HepG2 (cell line): ENCODE results near the gene TBCEL. TPM values are rescaled to one million over a fixed set of nuclear protein-coding genes. Genes with fewer than 3 reads are reported as not detected.

ENCODE experiments used
- FLYWCH1 ChIP-seq: sonication (generic); formaldehyde crosslinking; IDR thresholded peaks from 2 replicates; pipeline ENCODE4 v1.8.1; 2023; ENCODE audit warnings: mild to moderate bottlenecking, missing genetic modification reagents
- NPAS2 ChIP-seq: sonication (generic); formaldehyde crosslinking; IDR thresholded peaks from 2 replicates; pipeline ENCODE4 v1.8.0; 2022; ENCODE audit warnings: mild to moderate bottlenecking, missing genetic modification reagents, borderline replicate concordance
- TBX2 ChIP-seq: sonication (generic); formaldehyde crosslinking; IDR thresholded peaks from 2 replicates; pipeline ENCODE4 v1.5.0; 2020; ENCODE audit warnings: missing genetic modification reagents, mild to moderate bottlenecking, borderline replicate concordance
- ZBTB21 ChIP-seq: sonication (generic); formaldehyde crosslinking; IDR thresholded peaks from 2 replicates; pipeline ENCODE4 v1.4.0; 2020; ENCODE audit warnings: missing genetic modification reagents
- ZNF207 ChIP-seq: fragments of 450-650 bp; IDR thresholded peaks from 2 replicates; pipeline ENCODE4 v1.6.1; 2016; ENCODE audit warnings: antibody characterized with exemption, borderline replicate concordance
- ZNF337 ChIP-seq: sonication (generic); formaldehyde crosslinking; IDR thresholded peaks from 2 replicates; pipeline ENCODE4 v1.5.1; 2020; ENCODE audit warnings: missing genetic modification reagents, low read depth, mild to moderate bottlenecking, borderline replicate concordance
- ZNF350 ChIP-seq: sonication (generic); formaldehyde crosslinking; IDR thresholded peaks from 2 replicates; pipeline ENCODE4 v1.4.0; 2020; ENCODE audit warnings: mild to moderate bottlenecking, low read depth, missing genetic modification reagents, borderline replicate concordance
- ZNF598 ChIP-seq: sonication (generic); formaldehyde crosslinking; IDR thresholded peaks from 2 replicates; pipeline ENCODE4 v1.5.1; 2020; ENCODE audit warnings: mild to moderate bottlenecking, missing genetic modification reagents, borderline replicate concordance
- ZNF674 ChIP-seq: sonication (generic); formaldehyde crosslinking; IDR thresholded peaks from 2 replicates; pipeline ENCODE4 v1.5.0; 2020; ENCODE audit warnings: low read depth, mild to moderate bottlenecking, missing genetic modification reagents
- ZNF780A ChIP-seq: sonication (generic); formaldehyde crosslinking; IDR thresholded peaks from 2 replicates; pipeline ENCODE4 v1.8.0; 2022; ENCODE audit warnings: mild to moderate bottlenecking, missing genetic modification reagents, moderate library complexity
- polyA plus RNA-seq, 8 experiments: library from polyadenylated mRNA; depleted of rRNA in 3 of 8; stranded (reverse) in 7 of 8; unstranded in 1 of 8; fragments of >200 nt; fragmentation: Illumina TruSeq in 4 of 8; extraction: Trizol in 4 of 8; gene quantifications; 2 replicates each; pipeline versions ENCODE4 v1.2.1 to v1.2.3, GENCODE V29; 2011 to 2016; ENCODE audit warnings: low read depth in 4 of 8, missing spikeins in 1 of 8, mixed read lengths in 1 of 8; ENCODE audit not compliant: insufficient read depth in 1 of 8
- total RNA-seq, 5 experiments: library from RNA; depleted of rRNA; stranded (reverse); fragments of >200 nt; fragmentation: Illumina TruSeq; extraction: Trizol; gene quantifications; 2 replicates each; pipeline ENCODE4 v1.2.3, GENCODE V29; 2016; ENCODE audit warnings: low read depth in 1 of 5
- TF ChIP-seq, protein P1 (sequence below): sonication (generic); formaldehyde crosslinking; IDR thresholded peaks from 2 replicates; pipeline ENCODE4 v1.4.0; 2020; ENCODE audit warnings: mild to moderate bottlenecking, missing genetic modification reagents
- TF ChIP-seq, protein P2 (sequence below): sonication (generic); formaldehyde crosslinking; IDR thresholded peaks from 2 replicates; pipeline ENCODE4 v1.5.0; 2020; ENCODE audit warnings: mild to moderate bottlenecking, missing genetic modification reagents
- TF ChIP-seq, protein P3 (sequence below): sonication (generic); formaldehyde crosslinking; IDR thresholded peaks from 2 replicates; pipeline ENCODE4 v1.5.0; 2020; ENCODE audit warnings: missing genetic modification reagents, mild to moderate bottlenecking, borderline replicate concordance

TBCEL gene
- total and polyA plus RNA-seq, 2 of the 13 experiments (the other 11 are each of a cell fraction or from before 2014, with no cell fraction given), result 6.1 to 12.5 TPM

DNA sequence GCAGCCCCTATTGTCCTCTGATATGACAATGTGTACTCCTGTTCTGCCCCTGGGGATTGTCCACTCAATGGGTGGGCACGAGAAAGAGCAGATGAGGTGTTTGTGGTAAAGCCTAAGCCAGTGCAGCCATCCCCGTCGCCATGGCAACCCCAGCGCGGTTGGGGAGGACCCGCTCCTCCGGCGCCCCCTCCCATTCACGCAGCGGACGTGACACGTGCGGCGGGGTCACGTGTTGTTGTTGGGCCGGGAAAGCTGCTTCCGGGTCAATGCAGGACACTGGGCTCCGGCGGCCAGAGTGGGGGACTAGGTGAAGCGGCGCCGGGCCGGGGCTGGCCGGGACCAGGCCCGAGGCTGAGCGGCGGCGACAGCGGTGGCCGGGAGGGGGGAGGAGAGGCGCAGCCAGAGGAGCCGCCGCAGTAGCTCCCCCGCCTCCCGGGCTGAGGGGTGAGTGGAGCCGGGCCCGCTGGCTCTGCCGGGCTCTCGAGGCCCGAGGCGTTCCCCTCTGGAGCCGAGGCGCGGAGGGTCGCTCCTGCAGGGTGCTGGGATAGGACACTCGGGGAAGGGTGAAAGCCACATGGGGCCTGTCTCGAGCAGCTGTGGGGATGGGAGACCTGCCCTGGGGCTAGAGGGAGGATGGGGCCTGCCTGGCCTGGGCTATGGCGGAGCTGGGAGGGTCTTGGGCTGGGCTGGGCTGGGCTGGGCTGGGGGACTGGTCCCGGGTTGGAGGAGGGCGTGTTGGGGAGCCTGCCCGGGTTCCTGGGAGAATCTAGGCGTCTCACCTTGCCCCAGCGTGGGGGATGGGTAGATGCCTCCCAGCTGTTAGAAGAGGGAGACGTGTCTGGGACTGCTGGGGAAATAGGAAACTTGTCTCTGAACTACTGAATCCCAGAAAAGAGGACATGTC lies at the start of gene TBCEL (continued):
- TF ChIP-seq, protein P1, sequence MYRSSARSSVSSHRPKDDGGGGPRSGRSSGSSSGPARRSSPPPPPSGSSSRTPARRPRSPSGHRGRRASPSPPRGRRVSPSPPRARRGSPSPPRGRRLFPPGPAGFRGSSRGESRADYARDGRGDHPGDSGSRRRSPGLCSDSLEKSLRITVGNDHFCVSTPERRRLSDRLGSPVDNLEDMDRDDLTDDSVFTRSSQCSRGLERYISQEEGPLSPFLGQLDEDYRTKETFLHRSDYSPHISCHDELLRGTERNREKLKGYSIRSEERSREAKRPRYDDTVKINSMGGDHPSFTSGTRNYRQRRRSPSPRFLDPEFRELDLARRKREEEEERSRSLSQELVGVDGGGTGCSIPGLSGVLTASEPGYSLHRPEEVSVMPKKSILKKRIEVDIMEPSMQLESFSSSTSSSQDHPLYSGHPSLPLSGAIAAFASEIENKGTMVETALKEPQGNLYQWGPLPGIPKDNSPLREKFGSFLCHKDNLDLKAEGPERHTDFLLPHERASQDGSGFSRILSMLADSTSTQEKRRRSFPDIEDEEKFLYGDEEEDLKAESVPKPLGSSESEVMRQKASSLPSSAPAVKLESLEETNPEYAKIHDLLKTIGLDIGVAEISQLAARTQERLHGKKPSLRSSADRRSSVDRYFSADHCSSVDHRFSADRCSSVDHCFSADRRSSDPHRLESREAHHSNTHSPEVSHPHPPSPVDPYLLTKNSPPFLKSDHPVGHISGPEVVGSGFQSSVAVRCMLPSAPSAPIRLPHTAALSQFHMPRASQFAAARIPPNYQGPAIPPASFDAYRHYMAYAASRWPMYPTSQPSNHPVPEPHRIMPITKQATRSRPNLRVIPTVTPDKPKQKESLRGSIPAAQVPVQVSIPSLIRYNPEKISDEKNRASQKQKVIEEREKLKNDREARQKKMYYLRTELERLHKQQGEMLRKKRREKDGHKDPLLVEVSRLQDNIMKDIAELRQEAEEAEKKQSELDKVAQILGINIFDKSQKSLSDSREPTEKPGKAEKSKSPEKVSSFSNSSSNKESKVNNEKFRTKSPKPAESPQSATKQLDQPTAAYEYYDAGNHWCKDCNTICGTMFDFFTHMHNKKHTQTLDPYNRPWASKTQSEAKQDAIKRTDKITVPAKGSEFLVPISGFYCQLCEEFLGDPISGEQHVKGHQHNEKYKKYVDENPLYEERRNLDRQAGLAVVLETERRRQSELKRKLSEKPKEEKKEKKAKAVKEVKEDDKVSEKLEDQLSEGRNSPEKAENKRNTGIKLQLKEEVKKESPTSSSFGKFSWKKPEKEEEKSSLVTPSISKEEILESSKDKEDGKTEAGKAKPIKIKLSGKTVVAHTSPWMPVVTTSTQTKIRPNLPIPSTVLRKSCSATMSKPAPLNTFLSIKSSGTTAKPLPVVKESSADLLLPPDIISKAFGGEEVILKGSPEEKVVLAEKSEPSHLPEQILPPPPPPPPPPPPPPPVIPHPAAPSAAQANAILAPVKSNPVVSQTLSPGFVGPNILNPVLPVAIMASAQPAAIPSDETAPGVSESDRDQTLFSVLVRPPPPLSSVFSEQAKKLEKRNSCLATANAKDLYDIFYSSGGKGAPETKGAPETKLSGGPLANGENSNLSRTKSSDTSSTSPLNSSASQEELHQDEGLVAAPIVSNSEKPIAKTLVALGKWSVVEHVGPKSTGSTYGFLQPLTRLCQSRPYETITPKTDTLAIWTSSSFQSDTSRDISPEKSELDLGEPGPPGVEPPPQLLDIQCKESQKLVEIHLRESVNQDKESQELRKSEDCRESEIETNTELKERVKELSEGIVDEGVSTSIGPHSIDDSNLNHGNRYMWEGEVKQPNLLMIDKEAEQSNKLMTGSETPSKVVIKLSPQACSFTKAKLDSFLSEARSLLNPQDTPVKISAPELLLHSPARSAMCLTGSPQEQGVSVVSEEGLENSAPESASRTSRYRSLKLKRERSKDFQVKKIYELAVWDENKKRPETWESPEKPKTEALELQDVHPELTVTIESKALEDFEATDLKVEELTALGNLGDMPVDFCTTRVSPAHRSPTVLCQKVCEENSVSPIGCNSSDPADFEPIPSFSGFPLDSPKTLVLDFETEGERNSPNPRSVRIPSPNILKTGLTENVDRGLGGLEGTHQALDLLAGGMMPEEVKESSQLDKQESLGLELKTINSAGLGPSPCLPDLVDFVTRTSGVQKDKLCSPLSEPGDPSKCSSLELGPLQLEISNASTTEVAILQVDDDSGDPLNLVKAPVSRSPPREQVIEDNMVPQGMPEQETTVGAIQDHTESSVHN (CRISPR knock-in tag), result no peak
- TF ChIP-seq ZNF350, result peak; percentile 51; the same call in 1 of the 2 replicates
- TF ChIP-seq, protein P2, sequence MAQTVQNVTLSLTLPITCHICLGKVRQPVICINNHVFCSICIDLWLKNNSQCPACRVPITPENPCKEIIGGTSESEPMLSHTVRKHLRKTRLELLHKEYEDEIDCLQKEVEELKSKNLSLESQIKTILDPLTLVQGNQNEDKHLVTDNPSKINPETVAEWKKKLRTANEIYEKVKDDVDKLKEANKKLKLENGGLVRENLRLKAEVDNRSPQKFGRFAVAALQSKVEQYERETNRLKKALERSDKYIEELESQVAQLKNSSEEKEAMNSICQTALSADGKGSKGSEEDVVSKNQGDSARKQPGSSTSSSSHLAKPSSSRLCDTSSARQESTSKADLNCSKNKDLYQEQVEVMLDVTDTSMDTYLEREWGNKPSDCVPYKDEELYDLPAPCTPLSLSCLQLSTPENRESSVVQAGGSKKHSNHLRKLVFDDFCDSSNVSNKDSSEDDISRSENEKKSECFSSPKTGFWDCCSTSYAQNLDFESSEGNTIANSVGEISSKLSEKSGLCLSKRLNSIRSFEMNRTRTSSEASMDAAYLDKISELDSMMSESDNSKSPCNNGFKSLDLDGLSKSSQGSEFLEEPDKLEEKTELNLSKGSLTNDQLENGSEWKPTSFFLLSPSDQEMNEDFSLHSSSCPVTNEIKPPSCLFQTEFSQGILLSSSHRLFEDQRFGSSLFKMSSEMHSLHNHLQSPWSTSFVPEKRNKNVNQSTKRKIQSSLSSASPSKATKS (CRISPR knock-in tag), result no peak
- no peak for TF ChIP-seq ZBTB21 (CRISPR knock-in tag)
- TF ChIP-seq ZNF780A, result no peak
- no peak for TF ChIP-seq FLYWCH1
- peak; percentile 83 for TF ChIP-seq TBX2 (CRISPR knock-in tag)
- TF ChIP-seq NPAS2, result no peak
- no peak for TF ChIP-seq ZNF337 (CRISPR knock-in tag)
- TF ChIP-seq ZNF674 (CRISPR knock-in tag), result no peak
- 0 out of 2 replicates have a peak, but pooled peaks have one; percentile 56 for TF ChIP-seq ZNF598 (CRISPR knock-in tag)
- TF ChIP-seq, protein P3, sequence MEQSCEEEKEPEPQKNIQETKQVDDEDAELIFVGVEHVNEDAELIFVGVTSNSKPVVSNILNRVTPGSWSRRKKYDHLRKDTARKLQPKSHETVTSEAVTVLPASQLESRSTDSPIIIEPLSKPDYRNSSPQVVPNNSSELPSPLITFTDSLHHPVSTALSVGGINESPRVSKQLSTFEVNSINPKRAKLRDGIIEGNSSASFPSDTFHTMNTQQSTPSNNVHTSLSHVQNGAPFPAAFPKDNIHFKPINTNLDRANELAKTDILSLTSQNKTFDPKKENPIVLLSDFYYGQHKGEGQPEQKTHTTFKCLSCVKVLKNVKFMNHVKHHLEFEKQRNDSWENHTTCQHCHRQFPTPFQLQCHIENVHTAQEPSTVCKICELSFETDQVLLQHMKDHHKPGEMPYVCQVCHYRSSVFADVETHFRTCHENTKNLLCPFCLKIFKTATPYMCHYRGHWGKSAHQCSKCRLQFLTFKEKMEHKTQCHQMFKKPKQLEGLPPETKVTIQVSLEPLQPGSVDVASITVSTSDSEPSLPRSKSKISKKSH (CRISPR knock-in tag), result no peak
- no peak for TF ChIP-seq ZNF207
